Sigmoid colon (tissue), 7 donors: ENCODE measurements around the gene STK10. TPM values are rescaled to one million over a fixed set of nuclear protein-coding genes. Genes with fewer than 3 reads are reported as not detected.
A peak's percentile ranks its signal among the peaks of the same experiment; 100 is the strongest.

ENCODE experiments used
- DNase-seq: peaks from one replicate; pipeline ENCODE4 v3.0.0-alpha.2; 2019
- H3K27ac ChIP-seq, 4 donors: fragments of 200-600 bp; sonication (generic); one replicate each; pipeline ENCODE4 v1.5.1; 2016 to 2019; ENCODE audit warnings: mild to moderate bottlenecking in 1 of 4
- H3K27me3 ChIP-seq, 3 donors: fragments of 200-600 bp; sonication (generic); one replicate each; pipeline ENCODE4 v1.5.1; 2019; ENCODE audit warnings: mild to moderate bottlenecking in 1 of 3
- H3K36me3 ChIP-seq, 4 donors: fragments of 200-600 bp; sonication (generic); one replicate each; pipeline ENCODE4 v1.5.1; 2016 to 2019
- H3K4me1 ChIP-seq, 4 donors: fragments of 200-600 bp; sonication (generic); one replicate each; pipeline ENCODE4 v1.5.1; 2017 to 2019
- H3K4me3 ChIP-seq, 4 donors: fragments of 200-600 bp; sonication (generic); one replicate each; pipeline ENCODE4 v1.5.1; 2017 to 2019; ENCODE audit warnings: mild to moderate bottlenecking in 2 of 4, moderate library complexity in 1 of 4
- H3K9me3 ChIP-seq, 4 donors: fragments of 200-600 bp in 3 of 4; sonication (generic) in 3 of 4; one replicate each; pipeline versions ENCODE4 v1.5.1 to v1.6.1; 2013 to 2019
- CTCF ChIP-seq, 4 experiments: fragments of 450-650 bp in 3 of 4; fragments of 200-600 bp in 1 of 4; IDR thresholded peaks; one replicate each; pipeline ENCODE4 v1.5.1; 2016 to 2019; ENCODE audit warnings: antibody characterized with exemption in 4 of 4, mild to moderate bottlenecking in 3 of 4, moderate library complexity in 2 of 4
- EP300 ChIP-seq, 4 donors: sonication (generic); formaldehyde crosslinking; IDR thresholded peaks; one replicate each; pipeline ENCODE4 v1.6.1; 2017; ENCODE audit warnings: antibody characterized with exemption in 4 of 4
- POLR2A ChIP-seq, 2 donors: fragments of 450-650 bp; IDR thresholded peaks; one replicate each; pipeline ENCODE4 v1.6.1; 2016; ENCODE audit warnings: antibody characterized with exemption in 2 of 2, mild to moderate bottlenecking in 2 of 2, moderate library complexity in 2 of 2
- POLR2AphosphoS5 ChIP-seq, 4 donors: sonication (generic); formaldehyde crosslinking; IDR thresholded peaks; one replicate each; pipeline ENCODE4 v1.6.1; 2017; ENCODE audit warnings: antibody characterized with exemption in 4 of 4
- WGBS, 2 donors: extraction: QIAGEN DNeasy Blood & Tissue Kit; methylation state at CpG; one replicate each; pipeline ENCODE4 v1.1.7; 2013; 5-methylcytosine and 5-hydroxymethylcytosine counted together
- intact Hi-C: fragments of 100-400 bp; cut with DNase I; formaldehyde crosslinking; loops from one replicate; pipeline ENCODE4 v1.15.1; 2023
- polyA plus RNA-seq, 3 donors: library from polyadenylated mRNA; stranded (reverse); fragments of 200-250 nt; gene quantifications; one replicate each; pipeline ENCODE4 v1.2.3, GENCODE V29; 2013
- total RNA-seq, 4 donors: library from RNA; depleted of rRNA; stranded (reverse); fragments of >200 nt; gene quantifications; one replicate each; pipeline ENCODE4 v1.1.0, GENCODE V29; 2016
- donor health status: healthy with polysubstance abuse.
- donor health status: Bipolar disorder and iron deficiency.
- donor health status: healthy.

Gene STK10
- total and polyA plus RNA-seq, 7 donors: 4.2 to 28.6 (median 12.5) TPM

DNA sequence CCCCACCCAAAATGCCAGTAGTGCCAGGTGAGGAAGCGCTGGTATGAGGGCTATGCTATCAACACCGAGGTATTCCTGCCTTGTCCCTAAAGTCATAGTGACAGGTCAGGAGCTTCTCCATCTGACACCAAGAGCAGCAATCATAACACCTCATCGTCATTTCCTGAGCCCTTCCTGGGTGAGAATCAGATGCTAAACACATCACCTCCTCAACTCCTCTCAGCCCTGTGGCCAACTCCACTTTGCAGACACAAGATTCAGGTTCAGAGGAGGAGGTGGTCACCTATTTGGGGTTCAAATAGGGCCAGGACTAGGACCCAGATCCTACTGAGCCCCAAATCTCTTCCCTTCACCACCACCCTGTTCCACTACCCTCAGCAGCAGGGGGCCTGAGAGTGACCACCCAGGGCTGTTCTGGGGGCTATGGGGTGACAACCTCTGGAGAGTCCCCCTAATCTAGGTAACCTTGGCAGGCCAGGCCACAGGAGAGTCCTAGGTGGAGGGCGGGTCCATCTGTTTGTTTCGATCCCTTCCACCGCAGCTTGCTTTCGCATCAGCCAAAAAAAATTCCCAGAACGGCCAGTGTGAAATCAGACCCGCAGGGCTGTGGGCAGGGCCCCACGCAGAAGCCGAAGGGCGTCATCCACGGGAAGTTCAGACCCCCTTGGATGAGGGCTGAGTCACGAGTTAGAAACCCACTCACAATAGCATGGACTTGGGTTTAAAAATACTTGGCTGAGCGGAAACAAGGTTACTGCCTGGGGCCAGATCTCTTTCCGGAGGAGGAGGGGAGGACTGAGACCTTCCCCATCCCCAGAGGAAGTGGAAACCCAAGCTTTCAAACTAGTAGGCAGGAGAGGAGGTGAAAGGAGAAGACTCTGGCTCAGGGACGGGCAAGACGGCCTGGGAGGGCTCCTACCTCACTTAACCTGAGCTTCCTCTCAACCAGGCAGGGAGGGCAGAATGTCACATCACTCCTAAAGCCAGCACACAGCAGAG, 8.7 kb downstream of the STK10 start:
- Histone ChIP-seq H3K36me3 (no peaks in the 10 kb centered on the region), H3K4me1 (peaks cover 0 to 15% (median 3%) of the 10 kb centered on the region in 4 donors), H3K27me3 (no peaks in the 10 kb centered on the region), H3K9me3 (no peaks in the 10 kb centered on the region), H3K27ac (peak overlapping the region in 3 of 4 donors; percentile 10 to 63 (median 41)), H3K4me3 (no peak overlapping the region)
- intact Hi-C loops: no loop called here
- WGBS, 2 donors: 43 to 75% methylated on average over 18 of the region's 18 CpGs
- DNase-seq: no peak
- TF ChIP-seq POLR2AphosphoS5 (IDR thresholded peaks at IDR 0.05) (peak in 1 of 4 donors; percentile 16), EP300 (IDR thresholded peaks at IDR 0.05) (no peak)

GRCh38 chr5:172178301-172178987, 9.6 kb downstream of the STK10 start:
- Histone ChIP-seq H3K4me1 (peaks cover 0 to 15% (median 3%) of the 10 kb centered on the region in 4 donors), H3K9me3 (no peaks in the 10 kb centered on the region), H3K36me3 (no peaks in the 10 kb centered on the region), H3K27me3 (no peaks in the 10 kb centered on the region), H3K27ac (peak overlapping the region in 1 of 4 donors; percentile 18), H3K4me3 (no peak overlapping the region)
- WGBS, 2 donors: 50 to 81% methylated on average over 18 of the region's 18 CpGs
- DNase-seq: no peak
- intact Hi-C loops: no loop called here
- TF ChIP-seq CTCF (IDR thresholded peaks at IDR 0.05) (no peak), POLR2AphosphoS5 (IDR thresholded peaks at IDR 0.05) (no peak)

GRCh38 chr5:172177176-172177575, 10.8 kb downstream of the STK10 start:
- TF ChIP-seq POLR2AphosphoS5 (IDR thresholded peaks at IDR 0.05) (no peak), POLR2A (IDR thresholded peaks at IDR 0.05) (no peak), CTCF (IDR thresholded peaks at IDR 0.05) (no peak), EP300 (IDR thresholded peaks at IDR 0.05) (no peak)
- H3K27ac ChIP-seq: no peak overlapping the region
- peaks cover 0 to 15% (median 3%) of the 10 kb centered on the region in 4 donors for H3K4me1 ChIP-seq
- H3K27me3 ChIP-seq: no peaks in the 10 kb centered on the region
- no peak for DNase-seq
- no peaks in the 10 kb centered on the region for H3K9me3 ChIP-seq
- WGBS, 2 donors: 74 to 78% methylated on average over 7 of the region's 7 CpGs
- H3K36me3 ChIP-seq: no peaks in the 10 kb centered on the region
- H3K4me3 ChIP-seq: no peak overlapping the region
- intact Hi-C loops: no loop called here

DNA sequence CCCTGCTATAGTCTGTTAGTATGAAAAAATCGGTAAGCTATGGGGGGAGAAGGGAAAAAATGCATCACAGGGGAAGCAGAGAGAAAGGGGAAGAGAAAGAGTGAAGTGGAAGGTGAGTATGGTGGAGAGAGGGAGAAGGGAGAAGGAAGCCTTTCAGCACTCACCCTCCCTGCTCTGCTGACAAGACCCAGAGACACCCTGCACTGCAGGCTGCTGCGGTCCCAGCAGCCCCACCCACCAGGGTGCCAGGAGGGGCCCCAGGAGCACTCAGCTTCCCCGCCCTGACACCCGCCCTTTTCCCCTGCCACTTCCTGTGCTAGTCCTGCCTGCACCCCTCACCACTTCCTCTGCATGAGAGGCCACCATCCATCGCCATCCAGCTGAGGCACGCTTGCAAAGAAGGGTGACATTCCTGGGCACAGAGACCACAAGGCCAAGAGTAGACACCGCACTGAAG, 12.7 kb downstream of the STK10 start:
- H3K27ac ChIP-seq: peak overlapping the region in 1 of 4 donors; percentile 41
- peak; percentile 74 for DNase-seq

More for the DNA sequence above, 12.7 kb downstream of the STK10 start:
- H3K4me1 ChIP-seq: peaks cover 0 to 15% (median 3%) of the 10 kb centered on the region in 4 donors
- WGBS, 2 donors: 30 to 52% methylated on average over 7 of the region's 7 CpGs
- H3K27me3 ChIP-seq: no peaks in the 10 kb centered on the region
- peak overlapping the region in 1 of 4 donors; percentile 19 for H3K4me3 ChIP-seq
- no peaks in the 10 kb centered on the region for H3K36me3 ChIP-seq
- no peaks in the 10 kb centered on the region for H3K9me3 ChIP-seq
- intact Hi-C loops: no loop called here
- no peak for TF ChIP-seq CTCF (IDR thresholded peaks at IDR 0.05)
- TF ChIP-seq EP300 (IDR thresholded peaks at IDR 0.05): no peak
- TF ChIP-seq POLR2AphosphoS5 (IDR thresholded peaks at IDR 0.05): no peak
- no peak for TF ChIP-seq POLR2A (IDR thresholded peaks at IDR 0.05)
